Measurements from ENCODE around the gene METTL25.

DNA sequence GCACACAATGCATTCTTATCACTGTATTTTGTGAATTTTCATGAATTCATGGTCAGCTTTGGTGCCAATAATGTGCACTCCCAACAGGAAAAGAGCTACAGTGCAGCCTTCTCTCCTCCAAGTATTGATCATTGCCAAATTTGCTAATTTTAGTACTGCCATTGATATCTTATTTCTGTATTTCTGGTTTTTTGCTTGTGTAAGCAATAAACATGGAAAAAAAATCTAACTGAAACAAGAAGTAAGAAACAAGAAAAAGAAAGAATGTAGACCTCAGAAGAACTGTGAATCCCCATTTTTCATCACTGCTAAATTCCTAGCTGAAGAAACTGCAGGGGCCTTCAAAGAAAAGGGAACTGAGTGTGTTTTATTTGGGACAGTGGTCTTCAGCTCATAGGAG lies 161.2 kb downstream of the METTL25 start:
- TF ChIP-seq, protein P1, sequence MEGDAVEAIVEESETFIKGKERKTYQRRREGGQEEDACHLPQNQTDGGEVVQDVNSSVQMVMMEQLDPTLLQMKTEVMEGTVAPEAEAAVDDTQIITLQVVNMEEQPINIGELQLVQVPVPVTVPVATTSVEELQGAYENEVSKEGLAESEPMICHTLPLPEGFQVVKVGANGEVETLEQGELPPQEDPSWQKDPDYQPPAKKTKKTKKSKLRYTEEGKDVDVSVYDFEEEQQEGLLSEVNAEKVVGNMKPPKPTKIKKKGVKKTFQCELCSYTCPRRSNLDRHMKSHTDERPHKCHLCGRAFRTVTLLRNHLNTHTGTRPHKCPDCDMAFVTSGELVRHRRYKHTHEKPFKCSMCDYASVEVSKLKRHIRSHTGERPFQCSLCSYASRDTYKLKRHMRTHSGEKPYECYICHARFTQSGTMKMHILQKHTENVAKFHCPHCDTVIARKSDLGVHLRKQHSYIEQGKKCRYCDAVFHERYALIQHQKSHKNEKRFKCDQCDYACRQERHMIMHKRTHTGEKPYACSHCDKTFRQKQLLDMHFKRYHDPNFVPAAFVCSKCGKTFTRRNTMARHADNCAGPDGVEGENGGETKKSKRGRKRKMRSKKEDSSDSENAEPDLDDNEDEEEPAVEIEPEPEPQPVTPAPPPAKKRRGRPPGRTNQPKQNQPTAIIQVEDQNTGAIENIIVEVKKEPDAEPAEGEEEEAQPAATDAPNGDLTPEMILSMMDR (conservative IDR thresholded peaks at IDR 0.05; ENCODE audit: low read depth, low read length): no peak
- TF ChIP-seq EZH2 (IDR thresholded peaks at IDR 0.05; ENCODE audit: low read length, unreplicated experiment) (no peak), EZH2phosphoT487 (IDR thresholded peaks at IDR 0.05; ENCODE audit: borderline replicate concordance, low read length) (no peak)
